Measurements from ENCODE around the gene DDT.
"Not testable (repeated sequence)": the region's sequence is repeated elsewhere in the genome, so short reads cannot be mapped to it uniquely, and the experiment has no call there.

Gene DDT

DNA sequence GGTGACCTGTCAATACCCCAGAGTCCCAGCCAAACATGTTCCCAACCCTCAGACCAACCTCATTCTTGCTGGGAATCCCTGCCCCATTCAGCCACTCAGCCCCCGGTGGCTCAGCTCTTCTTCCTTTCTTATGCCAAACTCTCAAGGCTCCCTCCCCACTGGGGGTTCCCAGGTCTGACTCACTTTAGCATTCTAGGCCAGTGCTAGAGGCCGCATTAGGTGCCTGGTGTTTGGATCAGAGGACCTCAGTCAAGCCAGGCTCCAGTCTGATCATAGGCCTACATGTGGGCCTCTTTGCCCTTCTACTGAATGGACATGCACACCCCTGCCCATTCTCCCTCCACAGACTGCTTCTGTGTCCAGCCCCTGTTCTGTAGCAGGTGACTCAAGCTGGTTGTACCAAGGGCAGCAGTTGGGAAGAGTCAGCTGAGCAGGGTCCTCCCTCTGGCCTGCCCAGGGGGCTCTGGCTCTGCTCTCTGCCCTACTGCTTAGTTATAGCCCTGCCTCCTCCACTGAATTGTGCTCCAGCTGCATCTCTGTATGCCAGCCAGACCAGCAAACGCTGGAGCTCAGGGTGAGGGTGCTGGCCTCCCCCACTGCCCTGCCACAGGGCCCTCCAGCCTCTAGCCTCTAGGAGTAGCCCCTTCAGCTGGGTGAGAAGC lies 15.5 kb upstream of the DDT start:
- DNase-seq (ENCODE audit: low spot score), result not testable (repeated sequence)

DNA sequence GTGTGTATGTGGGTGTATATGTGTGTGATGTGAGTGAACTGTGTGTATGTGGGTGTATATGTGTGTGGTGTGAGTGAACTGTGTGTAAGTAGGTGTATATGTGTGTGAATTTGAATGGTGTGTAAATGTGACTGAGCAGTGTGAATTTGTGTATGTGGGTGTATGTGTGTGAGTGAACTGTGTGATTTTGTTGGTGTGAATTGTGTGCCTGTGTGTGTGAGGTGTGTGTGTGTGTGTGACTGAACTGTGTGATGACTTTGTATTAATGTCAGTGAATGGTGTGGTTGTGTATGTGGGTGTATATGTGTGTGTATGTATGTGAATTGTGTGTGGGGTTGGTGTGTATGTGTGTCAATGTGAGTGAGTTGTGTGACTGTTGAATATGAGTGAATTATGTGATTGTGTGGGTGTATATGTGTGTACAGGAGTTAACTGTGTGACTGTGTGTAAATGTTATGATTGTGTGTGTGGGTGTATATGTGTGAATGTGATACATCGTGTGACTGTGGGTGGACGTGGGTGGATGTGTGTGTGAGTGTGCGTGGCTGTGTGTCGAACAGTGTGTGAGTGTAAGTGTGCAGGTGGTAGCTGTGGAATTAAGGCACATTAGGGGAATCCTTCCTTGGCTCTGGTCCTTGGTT lies 12.4 kb upstream of the DDT start:
- not testable (repeated sequence) for DNase-seq (ENCODE audit: low spot score)

GRCh38 chr22:23986089-23986488 lies 11.8 kb upstream of the DDT start:
- not testable (repeated sequence) for DNase-seq (ENCODE audit: low spot score)

- DNase-seq (ENCODE audit: low spot score), result peak; percentile 83
Measured at GRCh38 chr22:23984430-23984829, 10.2 kb upstream of the DDT start.

GRCh38 chr22:23980567-23980966 lies 6.3 kb upstream of the DDT start:
- DNase-seq (ENCODE audit: low spot score), result not testable (repeated sequence)

DNA sequence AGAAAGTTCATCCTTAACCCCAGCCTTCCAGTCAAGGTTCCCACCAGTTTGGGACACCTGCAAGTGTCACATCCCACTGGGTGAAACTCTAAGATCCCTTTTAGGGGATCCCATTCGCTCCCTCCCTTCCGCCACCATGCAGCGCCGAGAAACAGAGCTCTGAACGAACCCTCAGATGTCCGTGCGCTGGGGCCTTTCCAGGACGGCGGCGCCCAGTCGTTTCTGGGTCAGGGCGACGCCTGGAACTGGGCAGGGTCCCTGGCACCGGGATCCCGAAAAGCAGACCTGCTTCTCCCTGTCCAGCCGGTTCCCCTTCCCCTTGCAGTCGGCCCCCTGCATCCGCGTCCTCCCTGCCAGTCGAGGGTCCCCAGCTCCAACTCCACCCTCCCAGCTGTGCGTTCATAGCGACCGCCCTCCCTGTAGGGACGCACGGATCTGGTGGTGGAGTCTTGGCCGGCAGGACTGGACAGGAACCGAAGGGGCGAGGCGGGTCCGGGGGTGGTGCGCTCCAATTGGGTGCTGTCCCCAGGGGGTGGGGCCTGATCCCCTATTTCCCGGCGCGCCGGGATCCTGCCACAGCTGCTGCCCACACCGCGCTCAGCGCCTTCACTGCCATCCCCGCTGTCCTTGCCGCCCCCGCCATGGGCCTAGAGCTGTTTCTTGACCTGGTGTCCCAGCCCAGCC lies 5.5 kb upstream of the DDT start, which contains the start of gene GSTT2:
Gene GSTT2 (plus strand): TSS at position 578 of the 684 bp plus-strand sequence.
- not testable (repeated sequence) for DNase-seq (ENCODE audit: low spot score)

DNA sequence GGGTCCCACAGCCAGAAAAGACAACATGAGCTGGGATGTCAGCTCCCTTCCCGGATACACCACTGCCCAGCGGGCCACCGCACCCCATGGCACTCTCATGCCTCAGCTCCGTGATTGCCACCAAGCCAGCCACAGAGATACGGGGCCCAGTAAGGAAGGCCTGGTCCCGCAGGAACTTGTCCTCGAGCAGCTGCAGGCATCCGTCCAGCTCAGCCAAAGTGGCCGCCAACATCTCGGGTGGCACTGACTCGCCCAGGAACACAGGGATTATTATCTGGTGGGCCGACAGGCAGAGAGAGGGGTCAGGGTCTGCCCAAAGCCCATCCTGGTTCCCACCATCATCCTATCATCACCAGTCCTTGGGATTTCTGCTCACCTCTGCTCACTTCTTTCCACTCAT lies 3.1 kb upstream of the DDT start:
- not testable (repeated sequence) for DNase-seq (ENCODE audit: low spot score)

DNA sequence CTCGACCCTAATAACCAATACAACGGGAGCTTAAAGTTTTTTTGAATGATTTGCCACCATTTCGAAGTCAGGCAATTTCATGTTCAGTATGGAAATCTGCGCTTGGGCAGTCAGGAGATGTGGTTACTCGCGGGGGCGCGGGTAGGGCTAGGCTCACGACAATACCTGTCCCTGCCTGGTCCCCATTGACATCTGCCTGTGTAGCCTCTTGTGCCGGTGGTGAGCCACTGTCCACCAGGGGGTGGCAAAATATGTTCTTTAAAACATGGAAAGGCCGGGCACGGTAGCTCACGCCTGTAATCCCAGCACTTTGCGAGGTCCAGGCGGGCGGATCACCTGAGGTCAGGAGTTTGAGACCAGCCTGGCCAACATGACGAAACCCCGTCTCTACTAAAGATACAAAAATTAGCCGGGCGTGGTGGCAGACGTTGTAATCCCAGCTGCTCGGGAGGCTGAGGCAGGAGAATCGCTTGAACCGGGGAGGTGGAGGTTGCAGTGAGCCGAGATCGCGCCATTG lies 653 bp upstream of the DDT start:
- DNase-seq (ENCODE audit: low spot score), result not testable (repeated sequence)

GRCh38 chr22:23971927-23972326 lies 2.3 kb downstream of the DDT start:
- DNase-seq (ENCODE audit: low spot score), result not testable (repeated sequence)

- DNase-seq (ENCODE audit: low spot score), result no peak
Measured at GRCh38 chr22:23970816-23971486, 3.3 kb downstream of the DDT start.

DNA sequence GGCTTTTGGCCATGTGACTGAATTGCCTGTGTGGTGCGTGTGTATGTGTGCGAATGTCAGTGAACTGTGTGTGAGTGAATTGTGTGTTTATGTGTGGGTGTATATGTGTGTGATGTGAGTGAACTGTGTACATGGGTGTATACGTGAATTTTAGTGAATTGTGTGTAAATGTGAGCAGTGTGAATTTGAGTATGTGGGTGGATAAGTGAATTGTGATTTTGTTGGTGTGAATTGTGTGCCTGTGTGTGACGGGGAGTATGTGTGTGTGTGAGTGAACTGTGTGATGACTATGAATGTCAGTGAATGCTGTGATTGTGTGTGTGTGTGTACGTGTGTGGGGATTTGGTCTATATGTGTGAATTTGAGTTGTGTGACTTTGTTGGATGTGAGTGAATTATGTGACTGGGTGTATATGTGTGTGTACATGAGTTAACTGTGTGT lies 4.0 kb downstream of the DDT start:
- no peak for DNase-seq (ENCODE audit: low spot score)

DNA sequence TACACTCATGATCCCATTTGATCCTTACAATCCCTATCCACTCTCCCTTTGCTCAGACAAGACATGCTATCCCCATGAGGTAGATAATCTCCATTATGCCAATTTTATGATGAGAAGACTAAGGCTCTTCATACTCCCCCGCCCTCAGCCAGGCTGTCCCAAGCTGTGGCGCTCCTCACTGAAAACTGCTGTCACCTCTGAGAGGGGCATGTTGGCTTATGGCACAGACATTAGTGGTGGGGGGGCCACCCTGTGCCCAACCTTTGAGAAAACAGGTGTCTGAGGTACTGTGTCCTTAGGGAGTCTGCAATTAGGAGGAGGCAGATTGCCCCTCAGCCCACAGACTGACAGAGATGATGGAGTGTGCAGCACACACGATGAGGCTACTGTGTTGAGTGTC lies 5.2 kb downstream of the DDT start:
- DNase-seq (ENCODE audit: low spot score), result no peak

GRCh38 chr22:23966568-23966967 lies 7.7 kb downstream of the DDT start, which contains the start of gene DDTL:
Gene DDTL (plus strand): TSS chr22:23966888. CDS start chr22:23966915, 27 bp downstream.
- DNase-seq (ENCODE audit: low spot score), result not testable (repeated sequence)

- not testable (repeated sequence) for DNase-seq (ENCODE audit: low spot score)
Measured at GRCh38 chr22:23966094-23966493, 8.1 kb downstream of the DDT start.

GRCh38 chr22:23961084-23961771 lies 13.0 kb downstream of the DDT start, which contains the start of gene GSTT2B:
Gene GSTT2B (minus strand): TSS chr22:23961195. CDS start chr22:23961131, 64 bp downstream.
- DNase-seq (ENCODE audit: low spot score), result not testable (repeated sequence)

GRCh38 chr22:23956301-23956900 lies 17.8 kb downstream of the DDT start:
- peak; percentile 81 for DNase-seq (ENCODE audit: low spot score)

GRCh38 chr22:23955886-23956285 lies 18.4 kb downstream of the DDT start:
- not testable (repeated sequence) for DNase-seq (ENCODE audit: low spot score)

DNA sequence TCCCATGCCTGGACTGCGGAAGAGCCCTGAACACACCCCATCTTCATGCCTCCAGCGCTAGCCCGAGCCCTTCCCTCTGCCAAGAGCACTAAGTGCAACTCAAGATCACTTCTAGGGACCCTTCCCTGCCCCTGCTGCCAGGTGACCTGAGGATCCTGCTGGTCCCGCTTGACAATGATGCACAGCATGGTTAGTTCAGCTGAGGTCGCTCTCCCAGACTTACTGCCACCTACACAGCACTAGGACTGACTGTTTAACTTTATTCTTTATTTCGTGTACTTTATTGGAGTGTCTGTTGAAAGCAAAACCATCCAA lies 19.3 kb downstream of the DDT start:
- not testable (repeated sequence) for DNase-seq (ENCODE audit: low spot score)

- not testable (repeated sequence) for DNase-seq (ENCODE audit: low spot score)
Measured at GRCh38 chr22:23954193-23954990, 19.8 kb downstream of the DDT start.

GRCh38 chr22:23953485-23953884 lies 20.8 kb downstream of the DDT start:
- not testable (repeated sequence) for DNase-seq (ENCODE audit: low spot score)
